Fibroblast of pulmonary artery (primary cell): Measurements from ENCODE around the gene ABHD14A.

Experiments used
- DNase-seq: peaks from one replicate; pipeline ENCODE4 v3.0.0-alpha.2; 2010; ENCODE audit warnings: low read depth
- H3K4me3 ChIP-seq: replicated peaks from 2 replicates; pipeline ENCODE4 v1.5.1; 2011; ENCODE audit warnings: low read depth, mild to moderate bottlenecking, control low read depth, low read length, moderate library complexity
- TF ChIP-seq, protein P1 (sequence below): IDR thresholded peaks from 2 replicates; pipeline ENCODE4 v1.5.1; 2011; ENCODE audit warnings: mild to moderate bottlenecking, control low read depth, low read length, inconsistent platforms; ENCODE audit errors: missing control alignments

The ABHD14A gene

DNA sequence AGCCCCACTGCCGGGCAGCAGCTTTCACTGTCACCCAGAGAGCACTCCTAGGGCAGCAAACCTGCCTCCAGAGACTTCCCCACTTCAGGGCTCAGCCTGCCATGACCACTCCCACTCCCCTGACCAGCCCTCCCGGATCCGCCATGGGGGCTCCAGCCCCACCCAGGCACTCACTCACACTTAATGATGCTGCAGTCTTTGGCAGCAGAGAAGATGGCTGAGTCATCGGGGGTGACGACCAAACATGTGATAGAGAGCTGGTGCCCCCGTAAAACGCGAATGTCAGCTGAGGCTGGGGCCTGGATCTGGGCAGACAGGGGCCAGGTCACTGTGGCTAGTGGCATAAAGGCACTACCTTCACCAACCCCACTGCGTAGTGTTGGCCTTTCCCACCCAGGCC is 37.9 kb upstream of the ABHD14A start:
- no peak overlapping the region for H3K4me3 ChIP-seq
- DNase-seq = no peak
- TF ChIP-seq, protein P1, sequence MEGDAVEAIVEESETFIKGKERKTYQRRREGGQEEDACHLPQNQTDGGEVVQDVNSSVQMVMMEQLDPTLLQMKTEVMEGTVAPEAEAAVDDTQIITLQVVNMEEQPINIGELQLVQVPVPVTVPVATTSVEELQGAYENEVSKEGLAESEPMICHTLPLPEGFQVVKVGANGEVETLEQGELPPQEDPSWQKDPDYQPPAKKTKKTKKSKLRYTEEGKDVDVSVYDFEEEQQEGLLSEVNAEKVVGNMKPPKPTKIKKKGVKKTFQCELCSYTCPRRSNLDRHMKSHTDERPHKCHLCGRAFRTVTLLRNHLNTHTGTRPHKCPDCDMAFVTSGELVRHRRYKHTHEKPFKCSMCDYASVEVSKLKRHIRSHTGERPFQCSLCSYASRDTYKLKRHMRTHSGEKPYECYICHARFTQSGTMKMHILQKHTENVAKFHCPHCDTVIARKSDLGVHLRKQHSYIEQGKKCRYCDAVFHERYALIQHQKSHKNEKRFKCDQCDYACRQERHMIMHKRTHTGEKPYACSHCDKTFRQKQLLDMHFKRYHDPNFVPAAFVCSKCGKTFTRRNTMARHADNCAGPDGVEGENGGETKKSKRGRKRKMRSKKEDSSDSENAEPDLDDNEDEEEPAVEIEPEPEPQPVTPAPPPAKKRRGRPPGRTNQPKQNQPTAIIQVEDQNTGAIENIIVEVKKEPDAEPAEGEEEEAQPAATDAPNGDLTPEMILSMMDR = no peak

DNA sequence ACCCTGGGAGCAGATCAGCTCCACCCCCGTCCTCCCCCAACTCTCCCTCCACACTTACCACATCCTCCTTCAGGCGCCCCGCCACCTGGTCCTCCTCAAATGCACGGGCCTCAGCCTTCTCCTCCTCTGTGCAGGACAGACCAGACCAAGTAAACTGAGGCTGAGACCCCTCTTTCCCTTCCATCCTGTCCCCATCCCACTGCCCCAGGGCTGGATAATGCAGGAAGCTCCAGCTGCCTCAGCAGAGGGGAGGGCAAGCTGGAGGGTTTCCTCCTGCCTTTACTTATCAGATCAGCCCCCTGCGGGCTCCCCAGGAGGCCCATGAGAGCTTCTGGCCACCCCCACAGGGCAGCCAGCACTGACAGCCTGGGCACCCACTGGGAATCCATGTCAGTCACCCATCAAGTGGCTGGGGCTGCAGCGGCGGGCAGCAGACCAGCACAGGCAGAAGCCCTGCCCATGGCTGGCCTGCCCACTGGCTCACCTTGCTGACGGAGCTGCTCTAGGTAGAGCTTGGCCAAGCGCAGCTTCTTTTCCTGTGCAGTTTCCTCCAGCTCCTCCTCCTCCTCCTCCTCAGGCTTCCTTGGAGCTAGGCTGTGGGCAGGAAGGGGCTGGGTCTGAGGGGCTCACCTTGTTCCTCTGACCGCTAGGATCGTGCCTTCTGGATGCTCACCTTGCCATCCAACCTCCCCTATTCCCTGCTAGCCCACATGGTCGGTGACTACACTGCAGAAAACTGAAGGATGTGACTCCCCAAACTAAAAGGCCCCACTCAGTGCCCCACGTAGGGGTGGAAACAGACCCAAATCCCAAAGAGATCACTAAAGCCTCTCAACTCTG is 37.0 kb upstream of the ABHD14A start:
- H3K4me3 ChIP-seq = no peak overlapping the region
- no peak for DNase-seq
- TF ChIP-seq, protein P1 = no peak

DNA sequence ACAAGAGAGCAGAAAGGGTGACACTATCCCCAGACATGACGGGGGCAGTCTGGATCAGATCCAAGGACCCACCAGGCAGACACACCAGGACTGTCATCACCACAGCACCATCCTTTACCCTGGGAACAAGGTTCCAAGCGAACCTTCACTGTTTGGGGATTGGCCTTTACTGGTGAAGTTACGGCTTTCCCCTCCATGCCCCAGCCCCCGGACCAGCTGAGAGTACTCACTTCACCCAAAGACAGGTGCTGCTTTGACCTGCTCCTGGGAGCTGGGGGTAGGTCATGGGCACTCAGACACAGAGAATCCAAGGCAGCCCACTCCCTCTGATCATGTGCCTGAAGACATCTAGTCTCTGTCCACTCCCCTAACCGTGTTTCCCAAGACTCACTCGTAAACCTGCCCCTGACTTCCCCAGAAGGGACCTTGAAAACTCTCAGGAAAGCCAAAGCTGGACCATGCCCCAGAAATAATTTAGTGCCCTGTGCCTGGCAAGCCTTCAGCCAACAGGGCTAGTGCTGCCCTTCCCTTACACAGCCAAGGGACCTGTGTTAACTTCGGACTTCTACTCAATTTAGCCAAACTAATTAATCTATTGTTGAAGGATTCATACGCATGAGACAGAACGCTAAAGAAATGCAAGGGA is 36.0 kb upstream of the ABHD14A start:
- H3K4me3 ChIP-seq = no peak overlapping the region
- DNase-seq = no peak
- TF ChIP-seq, protein P1 = no peak

DNA sequence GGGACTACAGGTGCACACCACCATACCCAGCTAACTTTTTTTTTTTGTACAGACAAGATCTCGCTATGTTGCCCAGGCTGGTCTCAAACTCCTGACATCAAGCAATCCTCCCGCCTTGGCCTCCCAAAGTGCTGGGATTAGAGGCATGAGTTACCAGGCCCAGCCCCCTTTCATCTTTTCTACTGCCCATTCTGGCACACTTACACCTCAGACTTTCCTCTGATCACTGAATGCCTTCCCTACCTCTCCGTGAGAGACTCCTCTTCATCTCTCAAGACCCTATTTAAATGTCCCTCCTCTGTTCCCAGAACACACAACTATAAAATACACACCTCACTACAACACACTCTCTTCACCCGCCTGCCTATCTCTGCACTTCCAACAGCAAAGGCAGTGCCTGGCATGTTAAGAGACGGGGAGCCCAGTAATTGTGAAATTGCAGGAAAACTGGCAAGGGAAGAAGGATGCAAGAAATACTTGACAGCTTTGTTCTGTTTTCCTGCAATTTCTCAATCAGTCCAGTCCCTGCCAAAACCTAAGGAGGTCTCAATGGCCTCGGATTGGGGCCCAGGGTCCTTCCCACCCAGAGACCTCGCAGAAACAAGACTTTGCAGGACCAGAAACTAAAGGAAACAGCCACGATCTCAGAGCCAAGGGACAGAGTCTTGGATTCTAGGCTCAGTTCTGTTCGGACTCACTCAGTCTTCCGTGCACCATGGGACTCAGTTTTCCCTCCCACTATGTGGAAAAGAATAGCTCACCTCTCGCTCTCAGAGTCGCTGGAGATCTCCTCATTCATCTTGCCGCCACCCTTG is 34.0 kb upstream of the ABHD14A start:
- DNase-seq = peak; percentile 70
- TF ChIP-seq, protein P1 = no peak
- peak overlapping the region; percentile 85 for H3K4me3 ChIP-seq

DNA sequence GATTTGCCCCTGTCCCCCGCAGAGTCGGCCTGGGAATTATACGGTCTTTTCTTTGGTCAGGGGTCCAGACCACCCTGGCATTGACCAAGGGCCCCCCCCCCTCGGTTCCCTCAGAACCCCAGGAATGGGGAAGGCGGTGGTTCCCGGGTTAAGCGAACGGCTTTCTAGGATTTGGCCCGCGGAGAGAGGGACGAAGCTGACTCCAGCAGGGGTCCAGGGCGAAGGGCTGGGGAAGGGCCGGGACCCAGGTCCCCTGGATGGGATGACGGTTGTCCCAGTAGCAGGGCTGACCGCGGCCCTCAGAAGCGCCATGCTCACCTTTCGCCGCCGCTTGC is 33.4 kb upstream of the ABHD14A start:
- DNase-seq = no peak
- peak overlapping the region; percentile 85 for H3K4me3 ChIP-seq
- TF ChIP-seq, protein P1 = no peak

DNA sequence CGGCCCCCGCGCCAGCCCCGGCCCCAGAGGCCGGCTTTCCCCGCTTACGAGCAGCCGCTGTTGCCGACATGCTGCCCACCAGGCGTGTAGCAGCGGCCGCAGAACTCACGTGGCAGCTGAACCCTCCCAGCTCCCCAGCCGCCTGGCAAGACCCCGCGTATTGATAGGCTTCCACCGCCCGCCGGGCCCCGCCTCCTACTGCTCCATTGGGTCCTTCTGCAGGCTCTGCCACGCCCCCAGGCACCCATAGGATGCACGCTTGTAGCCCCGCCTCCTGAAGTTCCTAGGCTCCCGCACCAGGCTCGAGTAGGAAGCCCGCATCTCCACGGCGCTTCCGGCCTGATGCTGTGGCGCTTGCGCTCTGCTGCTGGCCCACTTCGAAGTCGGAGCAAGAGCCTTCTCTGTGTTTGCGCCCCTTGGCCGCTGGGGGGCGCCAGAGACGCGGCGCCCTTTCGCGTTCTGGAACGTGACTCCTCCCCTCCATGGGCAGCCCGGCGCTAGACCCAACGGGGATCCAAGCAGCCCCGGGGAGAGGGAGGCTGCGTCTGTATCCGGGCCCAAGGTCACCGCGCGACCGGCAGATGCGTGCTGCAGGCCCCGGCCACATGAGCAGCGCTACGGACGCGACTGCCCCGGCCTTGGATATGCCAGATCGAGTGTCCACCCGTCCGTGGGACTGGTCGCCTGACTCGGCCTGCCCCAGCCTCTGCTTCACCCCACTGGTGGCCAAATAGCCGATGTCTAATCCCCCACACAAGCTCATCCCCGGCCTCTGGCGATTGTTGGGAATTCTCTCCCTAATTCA is 32.9 kb upstream of the ABHD14A start, which contains the start of the genes PARP3 and RRP9:
PARP3 (plus strand) TSS at position 566 of the 805 bp plus-strand sequence. CDS start 993 bp downstream, outside the sequence.
RRP9 (minus strand) TSS at position 107 of the 805 bp plus-strand sequence; CDS start at position 70, 37 bp downstream.
- peak within 1 kb of the TSS; percentile 85 for H3K4me3 ChIP-seq
- TF ChIP-seq, protein P1 = peak; percentile 93
- peak; percentile 100 for DNase-seq
